ENCODE results near the gene SUGCT. TPM values are rescaled to one million over a fixed set of nuclear protein-coding genes. Genes with fewer than 3 reads are reported as not detected.

SUGCT gene
- total and polyA plus RNA-seq, 12 donors = 8.4 to 96.4 (median 25.5) TPM

DNA sequence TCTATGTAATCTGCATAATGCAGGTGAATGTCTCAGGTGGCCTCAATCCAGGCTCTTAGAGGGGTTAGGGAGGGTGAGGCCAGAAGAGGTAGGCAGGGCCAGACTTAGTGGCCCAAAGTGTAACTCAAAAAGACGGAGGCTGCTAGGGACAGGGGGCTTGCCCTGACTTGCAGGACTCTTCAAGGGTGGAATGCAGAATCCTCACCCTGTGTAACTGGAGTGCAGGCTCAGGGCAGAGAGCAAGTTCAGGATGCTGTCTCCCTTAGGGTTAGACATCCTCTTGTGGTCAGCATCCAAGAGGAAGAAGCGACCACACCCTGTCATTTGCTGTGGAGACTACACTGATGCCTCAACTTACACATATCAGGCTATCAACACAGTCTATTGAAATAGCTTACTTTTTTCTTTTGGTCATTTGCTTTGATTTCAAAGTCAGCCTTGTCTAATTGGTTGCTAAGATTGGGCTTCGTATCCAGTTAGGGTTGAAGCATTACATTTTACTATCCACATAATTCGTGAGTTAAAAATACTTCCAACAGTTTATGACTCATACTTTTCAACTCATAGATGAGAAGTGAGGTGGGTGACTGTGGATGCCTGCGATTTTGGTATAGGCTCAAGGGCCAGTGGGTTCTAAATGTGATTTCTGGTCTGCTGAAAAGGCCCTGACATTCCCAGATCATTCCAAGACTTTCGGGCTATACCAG, 563.6 kb downstream of the SUGCT start:
- no peaks in the 10 kb centered on the region for H3K4me1 ChIP-seq (replicated peaks in 1 of 2)
- intact Hi-C loops (cut with DNase I) = no loop called here
- no peaks in the 10 kb centered on the region for H3K9me3 ChIP-seq (replicated peaks in 1 of 3)
- H3K36me3 ChIP-seq (replicated peaks in 1 of 2) = no peaks in the 10 kb centered on the region
- no peaks in the 10 kb centered on the region for H3K27me3 ChIP-seq
- H3K4me3 ChIP-seq = no peak overlapping the region
- TF ChIP-seq POLR2A (IDR thresholded peaks at IDR 0.05) = no peak
- 86 to 92% (median 90%) methylated on average over 6 of the region's 6 CpGs for WGBS, 4 donors
- no peak overlapping the region for H3K27ac ChIP-seq
- no peak for DNase-seq

GRCh38 chr7:40698921-40699260, 564.1 kb downstream of the SUGCT start:
- no peaks in the 10 kb centered on the region for H3K9me3 ChIP-seq (replicated peaks in 1 of 3)
- no peaks in the 10 kb centered on the region for H3K36me3 ChIP-seq (replicated peaks in 1 of 2)
- no peak for TF ChIP-seq POLR2A (IDR thresholded peaks at IDR 0.05)
- TF ChIP-seq, protein P1, sequence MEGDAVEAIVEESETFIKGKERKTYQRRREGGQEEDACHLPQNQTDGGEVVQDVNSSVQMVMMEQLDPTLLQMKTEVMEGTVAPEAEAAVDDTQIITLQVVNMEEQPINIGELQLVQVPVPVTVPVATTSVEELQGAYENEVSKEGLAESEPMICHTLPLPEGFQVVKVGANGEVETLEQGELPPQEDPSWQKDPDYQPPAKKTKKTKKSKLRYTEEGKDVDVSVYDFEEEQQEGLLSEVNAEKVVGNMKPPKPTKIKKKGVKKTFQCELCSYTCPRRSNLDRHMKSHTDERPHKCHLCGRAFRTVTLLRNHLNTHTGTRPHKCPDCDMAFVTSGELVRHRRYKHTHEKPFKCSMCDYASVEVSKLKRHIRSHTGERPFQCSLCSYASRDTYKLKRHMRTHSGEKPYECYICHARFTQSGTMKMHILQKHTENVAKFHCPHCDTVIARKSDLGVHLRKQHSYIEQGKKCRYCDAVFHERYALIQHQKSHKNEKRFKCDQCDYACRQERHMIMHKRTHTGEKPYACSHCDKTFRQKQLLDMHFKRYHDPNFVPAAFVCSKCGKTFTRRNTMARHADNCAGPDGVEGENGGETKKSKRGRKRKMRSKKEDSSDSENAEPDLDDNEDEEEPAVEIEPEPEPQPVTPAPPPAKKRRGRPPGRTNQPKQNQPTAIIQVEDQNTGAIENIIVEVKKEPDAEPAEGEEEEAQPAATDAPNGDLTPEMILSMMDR (IDR thresholded peaks at IDR 0.05) = no peak
- no peak overlapping the region for H3K4me3 ChIP-seq
- intact Hi-C loops (cut with DNase I) = no loop called here
- WGBS, 4 donors = 89 to 100% (median 95%) methylated on average over 1 of the region's 1 CpG
- H3K4me1 ChIP-seq (replicated peaks in 1 of 2) = no peaks in the 10 kb centered on the region
- H3K27me3 ChIP-seq = no peaks in the 10 kb centered on the region
- no peak for DNase-seq
- no peak overlapping the region for H3K27ac ChIP-seq

DNA sequence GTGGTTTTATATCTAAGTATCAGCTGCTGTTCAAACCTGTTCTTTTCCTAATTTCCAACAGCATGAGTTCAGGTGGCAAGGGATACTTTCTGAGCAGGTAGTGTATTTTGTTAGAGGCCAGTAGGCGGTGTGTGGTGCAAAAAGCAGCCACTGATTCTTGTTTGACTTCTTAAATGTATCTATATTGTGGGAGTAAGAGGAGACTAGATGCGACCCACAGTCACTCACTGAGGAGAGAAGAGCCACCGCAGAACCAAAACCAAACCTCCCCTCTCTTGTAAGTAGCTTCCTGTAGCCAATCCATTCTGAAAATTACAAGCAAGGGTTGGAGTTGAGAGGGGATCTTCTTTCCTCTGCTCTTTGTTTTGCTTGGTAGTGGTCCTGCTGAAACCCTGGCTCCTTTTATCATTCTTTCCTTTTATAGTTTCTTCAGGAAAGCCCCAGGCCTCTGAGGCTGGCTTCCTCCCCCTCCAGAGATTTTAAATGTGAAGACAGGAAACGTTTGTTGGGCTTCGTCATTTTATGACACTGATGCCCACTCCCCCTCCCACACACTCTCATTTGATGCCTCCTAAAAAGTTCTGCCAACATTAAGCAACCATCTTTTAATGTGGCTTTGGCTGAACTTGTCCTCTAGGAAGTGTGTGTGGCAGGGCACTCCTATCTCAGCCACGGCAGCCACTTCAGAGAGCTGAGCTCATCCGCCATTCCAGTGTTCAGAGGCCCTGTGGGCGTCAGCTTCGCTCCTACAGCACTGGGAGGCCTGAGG, 566.0 kb downstream of the SUGCT start:
- no peak overlapping the region for H3K4me3 ChIP-seq
- no peaks in the 10 kb centered on the region for H3K4me1 ChIP-seq (replicated peaks in 1 of 2)
- 76 to 83% (median 77%) methylated on average over 5 to 9 of the region's 9 CpGs for WGBS, 4 donors
- intact Hi-C loops (cut with DNase I) = no loop called here
- no peaks in the 10 kb centered on the region for H3K9me3 ChIP-seq (replicated peaks in 1 of 3)
- no peak for DNase-seq
- no peak overlapping the region for H3K27ac ChIP-seq
- no peaks in the 10 kb centered on the region for H3K36me3 ChIP-seq (replicated peaks in 1 of 2)
- TF ChIP-seq POLR2A (IDR thresholded peaks at IDR 0.05) = no peak
- TF ChIP-seq, protein P1 (IDR thresholded peaks at IDR 0.05) = no peak
- H3K27me3 ChIP-seq = no peaks in the 10 kb centered on the region

DNA sequence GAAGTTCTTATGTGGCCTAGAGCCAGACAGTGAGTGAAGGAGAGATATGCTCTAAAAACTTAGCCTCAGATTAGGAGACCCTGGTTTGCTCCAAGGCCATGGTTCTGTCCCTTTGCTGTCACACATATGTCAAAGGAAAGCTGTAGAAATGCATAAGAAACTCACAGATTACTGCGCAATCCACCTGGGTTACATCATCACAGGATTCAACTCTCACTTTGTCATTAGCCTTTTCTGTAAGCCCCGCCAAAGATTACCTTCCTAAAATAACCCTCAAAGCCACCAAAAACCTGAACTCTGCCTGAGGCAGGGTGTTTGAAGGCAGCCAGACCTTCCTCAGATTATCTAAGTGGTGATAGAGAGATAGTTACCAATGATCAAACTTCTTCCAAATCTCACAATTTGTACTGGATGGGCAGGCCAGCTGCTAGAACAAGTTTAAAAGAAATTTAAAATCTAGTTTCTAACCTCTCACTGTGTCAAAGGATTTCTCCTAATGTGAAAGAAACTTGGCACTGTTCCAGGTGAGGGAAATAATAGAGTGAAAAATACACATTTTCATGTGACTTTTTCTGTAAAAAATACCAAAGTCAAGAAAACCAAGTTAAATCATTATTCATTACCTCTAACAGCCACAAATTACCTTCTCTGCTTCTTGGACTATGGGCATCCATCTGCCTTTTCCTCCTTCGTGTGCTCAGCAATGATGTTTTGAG, 567.2 kb downstream of the SUGCT start:
- H3K9me3 ChIP-seq (replicated peaks in 1 of 3) = no peaks in the 10 kb centered on the region
- H3K4me1 ChIP-seq (replicated peaks in 1 of 2) = no peaks in the 10 kb centered on the region
- no peaks in the 10 kb centered on the region for H3K27me3 ChIP-seq
- DNase-seq = no peak
- intact Hi-C loops (cut with DNase I) = no loop called here
- H3K4me3 ChIP-seq = no peak overlapping the region
- WGBS, 4 donors = 86 to 89% (median 88%) methylated on average over 3 of the region's 3 CpGs
- no peak for TF ChIP-seq POLR2A (IDR thresholded peaks at IDR 0.05)
- TF ChIP-seq, protein P1 (IDR thresholded peaks at IDR 0.05) = no peak
- H3K36me3 ChIP-seq (replicated peaks in 1 of 2) = no peaks in the 10 kb centered on the region
- no peak overlapping the region for H3K27ac ChIP-seq
